GM12878 (cell line): ENCODE results near the gene SMIM22. TPM values are rescaled to one million over a fixed set of nuclear protein-coding genes. Genes with fewer than 3 reads are reported as not detected.

Source experiments
- ATAC-seq: fragments of 200-7000 bp; cut with Tn5 transposase; 3 replicates; pipeline ENCODE4 v1.9.1; 2020; ENCODE audit warnings: mild to moderate bottlenecking, moderate library complexity
- BruUV-seq: library from RNA; stranded (reverse); fragments of 400-500 nt; replicated peaks from 2 replicates; lab custom pipeline; 2021; lab: Mats Ljungman, UMichigan
- CTCF ChIA-PET: fragments of 300-600 bp; sonication (Branson Sonifier 250); formaldehyde crosslinking; extraction: SDS; loops from one replicate; lab custom pipeline; 2021; ENCODE audit warnings: inconsistent platforms; lab: Yijun Ruan, JAX
- POLR2A ChIA-PET: fragments of 350-600 bp; formaldehyde crosslinking; extraction: SDS; loops from one replicate; lab custom pipeline; 2021; ENCODE audit warnings: inconsistent platforms; lab: Charles Lee
- RAD21 ChIA-PET: fragments of 300-600 bp; sonication (Branson Sonifier 250); formaldehyde crosslinking; loops from one replicate; lab custom pipeline; 2023; ENCODE audit warnings: antibody characterized with exemption; ENCODE audit not compliant: unreplicated experiment; lab: Charles Lee
- SMC1A ChIA-PET: fragments of 300-600 bp; sonication (Branson Sonifier 250); formaldehyde crosslinking; loops from one replicate; lab custom pipeline; 2023; ENCODE audit not compliant: unreplicated experiment, uncharacterized antibody; lab: Charles Lee
- DNase-seq: peaks from one replicate; pipeline ENCODE4 v3.0.0-alpha.2; 2011; ENCODE audit warnings: low read depth, low spot score
- FAIRE-seq: peaks from 3 replicates; lab custom pipeline; 2011; peaks lifted over from hg19 to GRCh38; lab: Jason Lieb, UNC
- H2AFZ ChIP-seq: 2 replicates; pipeline ENCODE4 v1.6.0; 2011; ENCODE audit warnings: low read depth, low read length, control low read depth; ENCODE audit not compliant: control insufficient read depth
- H3K27ac ChIP-seq: 2 replicates; pipeline ENCODE4 v1.5.1; 2011; ENCODE audit warnings: control low read depth; ENCODE audit not compliant: control insufficient read depth, insufficient read depth
- H3K27me3 ChIP-seq, 2 experiments: replicated peaks in 1 of 2; 2 replicates each; pipeline versions ENCODE4 v1.6.0 to v1.6.1; 2011; ENCODE audit warnings: low read length in 1 of 2; ENCODE audit not compliant: control insufficient read depth in 2 of 2, insufficient read depth in 2 of 2
- H3K36me3 ChIP-seq, 2 experiments: 2 replicates each; pipeline ENCODE4 v1.5.1; 2011; ENCODE audit warnings: low read length in 1 of 2; ENCODE audit not compliant: control insufficient read depth in 2 of 2, insufficient read depth in 2 of 2
- H3K4me1 ChIP-seq: 2 replicates; pipeline ENCODE4 v1.6.1; 2011; ENCODE audit warnings: mild to moderate bottlenecking, low read length, moderate library complexity, mixed read lengths; ENCODE audit not compliant: control insufficient read depth, insufficient read depth
- H3K4me2 ChIP-seq: 2 replicates; pipeline ENCODE4 v1.6.0; 2011; ENCODE audit warnings: control low read depth; ENCODE audit not compliant: control insufficient read depth, insufficient read depth
- H3K4me3 ChIP-seq: fragments of 200-600 bp; sonication (generic); 2 replicates; pipeline ENCODE4 v1.5.1; 2016
- H3K79me2 ChIP-seq: 2 replicates; pipeline ENCODE4 v1.6.0; 2011; ENCODE audit warnings: low read length; ENCODE audit not compliant: control insufficient read depth, insufficient read depth
- H3K9ac ChIP-seq: 2 replicates; pipeline ENCODE4 v1.8.0; 2011; ENCODE audit warnings: low read length, control low read depth, mixed read lengths; ENCODE audit not compliant: control insufficient read depth, insufficient read depth
- H3K9me3 ChIP-seq: replicated peaks from 3 replicates; pipeline ENCODE4 v1.5.1; 2011; ENCODE audit warnings: mild to moderate bottlenecking, low read length; ENCODE audit not compliant: control insufficient read depth, insufficient read depth
- H4K20me1 ChIP-seq: 2 replicates; pipeline ENCODE4 v1.6.0; 2011; ENCODE audit not compliant: control insufficient read depth, insufficient read depth
- BCL11A ChIP-seq: IDR thresholded peaks from 2 replicates; pipeline ENCODE4 v1.6.1; 2011; ENCODE audit warnings: low read depth, low read length
- CHD1 ChIP-seq: IDR thresholded peaks from 2 replicates; pipeline ENCODE4 v1.6.1; 2012; ENCODE audit warnings: low read depth, low read length, improper control_type of control experiment
- IKZF1 ChIP-seq: fragments of 450-650 bp; conservative IDR thresholded peaks from 2 replicates; pipeline ENCODE4 v1.6.1; 2017; ENCODE audit warnings: antibody characterized with exemption, mild to moderate bottlenecking
- RB1 ChIP-seq: fragments of 450-650 bp; formaldehyde crosslinking; IDR thresholded peaks from 2 replicates; pipeline ENCODE4 v1.6.1; 2017; ENCODE audit warnings: mild to moderate bottlenecking, borderline replicate concordance
- ZNF24 ChIP-seq: fragments of 450-650 bp; IDR thresholded peaks from 2 replicates; pipeline ENCODE4 v1.6.1; 2017; ENCODE audit warnings: antibody characterized with exemption, mild to moderate bottlenecking
- ZNF622 ChIP-seq: fragments of 450-650 bp; IDR thresholded peaks from 2 replicates; pipeline ENCODE4 v1.6.1; 2017; ENCODE audit warnings: mild to moderate bottlenecking, inconsistent platforms
- WGBS: methylation state at CpG from one replicate; pipeline ENCODE4 v1.1.6; 2016; ENCODE audit warnings: low lambda C conversion rate; ENCODE audit not compliant: insufficient replicate concordance, insufficient coverage; ENCODE audit errors: missing lambda C conversion rate; 5-methylcytosine and 5-hydroxymethylcytosine counted together
- in situ Hi-C: fragments of 300-500 bp; cut with MboI; formaldehyde crosslinking; loops from 9 replicates; pipeline ENCODE4 v1.14.3; 2018; ENCODE audit warnings: mixed read lengths
- intact Hi-C: fragments of 100-400 bp; cut with micrococcal nuclease; formaldehyde crosslinking; loops from one replicate; pipeline ENCODE4 v1.14.2; 2022; ENCODE audit not compliant: unreplicated experiment
- polyA plus RNA-seq, 11 experiments: library from polyadenylated mRNA; depleted of rRNA in 4 of 11; unstranded in 6 of 11; stranded (reverse) in 5 of 11; fragments of >200 nt; fragmentation: Nextera tagmentation in 4 of 11; fragmentation: Illumina TruSeq in 1 of 11; extraction: Ambion mirVana in 4 of 11; extraction: Trizol in 1 of 11; gene quantifications; 1 replicate in 1 of 11; 2 replicates in 10 of 11; pipeline versions ENCODE4 v1.2.1 to v1.2.3, GENCODE V29; 2011 to 2016; ENCODE audit warnings: inconsistent platforms in 2 of 11, missing spikeins in 2 of 11, low read depth in 1 of 11
- total RNA-seq, 4 experiments: library from RNA; depleted of rRNA in 3 of 4; stranded (reverse); fragments of >200 nt in 3 of 4; fragmentation: Illumina TruSeq in 1 of 4; extraction: Trizol in 1 of 4; gene quantifications; 2 replicates each; pipeline versions ENCODE4 v1.2.1 to v1.2.3, GENCODE V29; 2013 to 2021
- TF ChIP-seq, protein P1 (sequence below): fragments of 450-650 bp; formaldehyde crosslinking; IDR thresholded peaks from 2 replicates; pipeline ENCODE4 v1.4.0; 2022; ENCODE audit warnings: mild to moderate bottlenecking, moderate library complexity
- TF ChIP-seq, protein P2 (sequence below): fragments of 450-650 bp; IDR thresholded peaks from 2 replicates; pipeline ENCODE4 v1.6.1; 2017; ENCODE audit warnings: low read depth, mild to moderate bottlenecking, moderate library complexity

SMIM22 gene
- total and polyA plus RNA-seq, 10 of the 15 experiments (the other 5 are each of a cell fraction or from before 2014, with no cell fraction given), result 0.83 TPM; not detected in 9

DNA sequence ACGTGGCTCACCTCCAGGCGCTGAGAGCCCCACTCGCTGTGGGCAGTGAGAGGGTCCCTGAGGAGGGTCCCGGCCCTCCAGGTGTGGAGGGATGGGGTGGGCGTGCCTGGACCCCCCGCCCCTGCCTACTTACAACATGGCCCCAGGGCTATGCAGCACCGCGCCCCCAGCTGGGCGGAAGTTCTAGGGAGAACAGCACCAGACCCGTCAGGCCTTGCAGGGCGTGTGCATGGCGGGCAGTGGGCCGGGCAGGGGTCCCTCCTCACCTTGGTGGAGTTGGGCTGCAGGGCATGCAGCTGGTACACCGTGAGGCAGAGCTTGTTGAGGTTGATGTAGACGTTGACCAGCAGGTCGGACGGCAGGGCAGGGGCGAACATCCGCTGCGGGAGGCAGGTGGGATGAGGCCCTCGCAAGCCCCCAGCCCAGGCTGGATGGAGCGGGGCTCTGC is 2.7 kb downstream of the SMIM22 start:
- H3K4me2 ChIP-seq, result no peak overlapping the region
- H3K27ac ChIP-seq, result no peak overlapping the region
- ChIA-PET SMC1A (no interaction called here), CTCF (no interaction called here)
- in situ Hi-C loops, result no loop called here
- H3K4me3 ChIP-seq, result no peak overlapping the region
- no peak overlapping the region for H2AFZ ChIP-seq
- TF ChIP-seq, protein P1, sequence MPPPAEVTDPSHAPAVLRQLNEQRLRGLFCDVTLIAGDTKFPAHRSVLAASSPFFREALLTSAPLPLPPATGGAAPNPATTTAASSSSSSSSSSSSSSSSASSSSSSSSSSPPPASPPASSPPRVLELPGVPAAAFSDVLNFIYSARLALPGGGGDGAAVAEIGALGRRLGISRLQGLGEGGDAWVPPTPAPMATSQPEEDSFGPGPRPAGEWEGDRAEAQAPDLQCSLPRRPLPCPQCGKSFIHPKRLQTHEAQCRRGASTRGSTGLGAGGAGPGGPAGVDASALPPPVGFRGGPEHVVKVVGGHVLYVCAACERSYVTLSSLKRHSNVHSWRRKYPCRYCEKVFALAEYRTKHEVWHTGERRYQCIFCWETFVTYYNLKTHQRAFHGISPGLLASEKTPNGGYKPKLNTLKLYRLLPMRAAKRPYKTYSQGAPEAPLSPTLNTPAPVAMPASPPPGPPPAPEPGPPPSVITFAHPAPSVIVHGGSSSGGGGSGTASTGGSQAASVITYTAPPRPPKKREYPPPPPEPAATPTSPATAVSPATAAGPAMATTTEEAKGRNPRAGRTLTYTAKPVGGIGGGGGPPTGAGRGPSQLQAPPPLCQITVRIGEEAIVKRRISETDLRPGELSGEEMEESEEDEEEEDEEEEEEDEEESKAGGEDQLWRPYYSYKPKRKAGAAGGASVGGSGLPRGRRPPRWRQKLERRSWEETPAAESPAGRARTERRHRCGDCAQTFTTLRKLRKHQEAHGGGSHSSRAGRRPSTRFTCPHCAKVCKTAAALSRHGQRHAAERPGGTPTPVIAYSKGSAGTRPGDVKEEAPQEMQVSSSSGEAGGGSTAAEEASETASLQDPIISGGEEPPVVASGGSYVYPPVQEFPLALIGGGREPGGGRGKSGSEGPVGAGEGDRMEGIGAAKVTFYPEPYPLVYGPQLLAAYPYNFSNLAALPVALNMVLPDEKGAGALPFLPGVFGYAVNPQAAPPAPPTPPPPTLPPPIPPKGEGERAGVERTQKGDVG (CRISPR knock-in tag), result no peak
- TF ChIP-seq RB1, result no peak
- no peak for TF ChIP-seq IKZF1
- no peak for TF ChIP-seq ZNF622
- TF ChIP-seq, protein P2, sequence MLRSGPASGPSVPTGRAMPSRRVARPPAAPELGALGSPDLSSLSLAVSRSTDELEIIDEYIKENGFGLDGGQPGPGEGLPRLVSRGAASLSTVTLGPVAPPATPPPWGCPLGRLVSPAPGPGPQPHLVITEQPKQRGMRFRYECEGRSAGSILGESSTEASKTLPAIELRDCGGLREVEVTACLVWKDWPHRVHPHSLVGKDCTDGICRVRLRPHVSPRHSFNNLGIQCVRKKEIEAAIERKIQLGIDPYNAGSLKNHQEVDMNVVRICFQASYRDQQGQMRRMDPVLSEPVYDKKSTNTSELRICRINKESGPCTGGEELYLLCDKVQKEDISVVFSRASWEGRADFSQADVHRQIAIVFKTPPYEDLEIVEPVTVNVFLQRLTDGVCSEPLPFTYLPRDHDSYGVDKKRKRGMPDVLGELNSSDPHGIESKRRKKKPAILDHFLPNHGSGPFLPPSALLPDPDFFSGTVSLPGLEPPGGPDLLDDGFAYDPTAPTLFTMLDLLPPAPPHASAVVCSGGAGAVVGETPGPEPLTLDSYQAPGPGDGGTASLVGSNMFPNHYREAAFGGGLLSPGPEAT, result no peak
- TF ChIP-seq BCL11A, result no peak
- TF ChIP-seq ZNF24, result no peak
- TF ChIP-seq CHD1, result no peak
- TF ChIP-seq, all 136 proteins: peak for 0
- no peaks in the 10 kb centered on the region for H4K20me1 ChIP-seq
- no peak overlapping the region for H3K9ac ChIP-seq
- FAIRE-seq, result no peak
- 45% methylated on average over 19 of the region's 22 CpGs for WGBS
- H3K4me1 ChIP-seq, result peaks cover 20% of the 10 kb centered on the region
- POLR2A ChIA-PET, result no interaction called here
- H3K27me3 ChIP-seq, result no peaks in the 10 kb centered on the region
- no peaks in the 10 kb centered on the region for H3K36me3 ChIP-seq
- RAD21 ChIA-PET, result no interaction called here
- ATAC-seq, result no peak
- H3K9me3 ChIP-seq, result no peaks in the 10 kb centered on the region
- no peaks in the 10 kb centered on the region for H3K79me2 ChIP-seq
- no peak for DNase-seq
- intact Hi-C loops, result no loop called here
- BruUV-seq, result no TSS peak
